ENCODE measurements around the gene GLIS1. TPM values are rescaled to one million over a fixed set of nuclear protein-coding genes. Genes with fewer than 3 reads are reported as not detected.

Gene GLIS1
- polyA plus RNA-seq, 1 donor (not counting 4 experiments of a cell fraction or from before 2014, with no cell fraction given): not detected

DNA sequence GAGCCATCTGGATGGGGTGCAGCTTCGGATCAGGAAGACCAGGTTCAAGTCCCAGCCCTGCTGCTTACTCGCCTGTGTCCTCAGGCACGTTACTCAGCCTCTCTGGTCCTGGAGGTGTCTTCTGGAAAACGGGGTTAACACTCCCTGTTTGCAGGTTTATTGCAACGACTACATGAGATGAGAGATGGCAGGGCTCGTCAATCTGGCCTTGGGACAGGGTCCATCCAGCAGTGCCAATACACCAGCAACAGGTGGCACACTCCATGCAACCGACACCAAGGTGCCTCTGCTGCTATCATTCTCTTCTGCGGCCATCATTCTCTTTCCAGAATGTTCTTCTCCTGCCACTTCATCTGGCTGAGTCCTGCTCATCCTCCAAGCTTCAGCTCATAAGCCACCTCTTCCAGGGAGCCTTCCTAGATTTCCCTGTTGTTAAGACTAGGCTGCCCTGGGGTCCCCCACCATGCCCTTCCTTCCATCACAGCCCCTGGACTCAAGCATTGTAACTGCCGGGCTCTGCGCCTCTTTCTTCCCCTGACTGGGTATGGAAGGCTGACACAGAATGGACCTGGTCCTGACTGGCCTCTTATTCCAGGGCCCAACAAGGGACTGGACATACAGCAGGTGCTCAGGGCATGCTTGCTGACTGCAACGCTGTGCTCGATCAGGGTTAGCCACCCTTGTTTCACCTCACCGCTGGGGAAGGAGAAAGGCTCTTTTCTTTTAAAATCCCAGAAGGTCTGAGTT lies 192.4 kb downstream of the GLIS1 start:
- Histone ChIP-seq H3K9me3 (ENCODE audit: control insufficient read depth, low read depth, low read length) (no peaks in the 10 kb centered on the region), H3K4me3 (ENCODE audit: control insufficient read depth in 2 of 3, extremely low read depth in 1 of 3, insufficient read depth in 2 of 3, low read depth in 1 of 3, low read length in 3 of 3) (no peak overlapping the region), H3K79me2 (ENCODE audit: control insufficient read depth, insufficient read depth, low read length) (no peaks in the 10 kb centered on the region), H3K27ac (ENCODE audit: control insufficient read depth, insufficient read depth, low read length) (no peak overlapping the region), H3K4me1 (ENCODE audit: control insufficient read depth, extremely low read depth, insufficient read depth, low read length) (no peaks in the 10 kb centered on the region), H4K20me1 (ENCODE audit: control insufficient read depth, extremely low read depth, insufficient read depth, low read length) (peaks cover 2% of the 10 kb centered on the region), H3K27me3 (ENCODE audit: control insufficient read depth, extremely low read depth, insufficient read depth, low read length) (peaks cover 7% of the 10 kb centered on the region), H2AFZ (ENCODE audit: control insufficient read depth, low read length) (no peak overlapping the region), H3K9ac (ENCODE audit: control insufficient read depth, extremely low read depth, insufficient read depth, low read length) (no peak overlapping the region), H3K9me1 (ENCODE audit: control insufficient read depth, extremely low read depth, insufficient read depth, low read length) (no peaks in the 10 kb centered on the region), H3K4me2 (ENCODE audit: control insufficient read depth, extremely low read depth, insufficient read depth, low read depth, low read length) (no peak overlapping the region), H3K36me3 (ENCODE audit: control insufficient read depth in 2 of 2, extremely low read depth in 1 of 2, insufficient read depth in 2 of 2, low read length in 2 of 2) (no peaks in the 10 kb centered on the region)
- no peak for DNase-seq (ENCODE audit: low read depth, low spot score)
- dilution Hi-C loops (cut with MboI; ENCODE audit: extremely low pct_ligation_motif_present, low sequenced_read_pairs): no loop called here
- FAIRE-seq: no peak
- TF ChIP-seq EZH2 (IDR thresholded peaks at IDR 0.05; ENCODE audit: low read length): no peak
- TF ChIP-seq, protein P1, sequence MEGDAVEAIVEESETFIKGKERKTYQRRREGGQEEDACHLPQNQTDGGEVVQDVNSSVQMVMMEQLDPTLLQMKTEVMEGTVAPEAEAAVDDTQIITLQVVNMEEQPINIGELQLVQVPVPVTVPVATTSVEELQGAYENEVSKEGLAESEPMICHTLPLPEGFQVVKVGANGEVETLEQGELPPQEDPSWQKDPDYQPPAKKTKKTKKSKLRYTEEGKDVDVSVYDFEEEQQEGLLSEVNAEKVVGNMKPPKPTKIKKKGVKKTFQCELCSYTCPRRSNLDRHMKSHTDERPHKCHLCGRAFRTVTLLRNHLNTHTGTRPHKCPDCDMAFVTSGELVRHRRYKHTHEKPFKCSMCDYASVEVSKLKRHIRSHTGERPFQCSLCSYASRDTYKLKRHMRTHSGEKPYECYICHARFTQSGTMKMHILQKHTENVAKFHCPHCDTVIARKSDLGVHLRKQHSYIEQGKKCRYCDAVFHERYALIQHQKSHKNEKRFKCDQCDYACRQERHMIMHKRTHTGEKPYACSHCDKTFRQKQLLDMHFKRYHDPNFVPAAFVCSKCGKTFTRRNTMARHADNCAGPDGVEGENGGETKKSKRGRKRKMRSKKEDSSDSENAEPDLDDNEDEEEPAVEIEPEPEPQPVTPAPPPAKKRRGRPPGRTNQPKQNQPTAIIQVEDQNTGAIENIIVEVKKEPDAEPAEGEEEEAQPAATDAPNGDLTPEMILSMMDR (optimal IDR thresholded peaks at IDR 0.05 in 1 of 3, IDR thresholded peaks at IDR 0.05 in 1 of 3, conservative IDR thresholded peaks at IDR 0.05 in 1 of 3; ENCODE audit: extremely low read depth in 1 of 3, insufficient read depth in 2 of 3, low read length in 3 of 3): no peak

- Histone ChIP-seq H3K27ac (ENCODE audit: control insufficient read depth, insufficient read depth, low read length) (no peak overlapping the region), H3K27me3 (ENCODE audit: control insufficient read depth, extremely low read depth, insufficient read depth, low read length) (peaks cover 7% of the 10 kb centered on the region), H3K36me3 (ENCODE audit: control insufficient read depth in 2 of 2, extremely low read depth in 1 of 2, insufficient read depth in 2 of 2, low read length in 2 of 2) (no peaks in the 10 kb centered on the region), H2AFZ (ENCODE audit: control insufficient read depth, low read length) (no peak overlapping the region), H3K4me2 (ENCODE audit: control insufficient read depth, extremely low read depth, insufficient read depth, low read depth, low read length) (no peak overlapping the region), H4K20me1 (ENCODE audit: control insufficient read depth, extremely low read depth, insufficient read depth, low read length) (peaks cover 2% of the 10 kb centered on the region), H3K9ac (ENCODE audit: control insufficient read depth, extremely low read depth, insufficient read depth, low read length) (no peak overlapping the region), H3K79me2 (ENCODE audit: control insufficient read depth, insufficient read depth, low read length) (no peaks in the 10 kb centered on the region), H3K4me1 (ENCODE audit: control insufficient read depth, extremely low read depth, insufficient read depth, low read length) (no peaks in the 10 kb centered on the region), H3K9me1 (ENCODE audit: control insufficient read depth, extremely low read depth, insufficient read depth, low read length) (no peaks in the 10 kb centered on the region), H3K9me3 (ENCODE audit: control insufficient read depth, low read depth, low read length) (no peaks in the 10 kb centered on the region), H3K4me3 (ENCODE audit: control insufficient read depth in 2 of 3, extremely low read depth in 1 of 3, insufficient read depth in 2 of 3, low read depth in 1 of 3, low read length in 3 of 3) (no peak overlapping the region)
- no peak for TF ChIP-seq EZH2 (IDR thresholded peaks at IDR 0.05; ENCODE audit: low read length)
- TF ChIP-seq, protein P1 (optimal IDR thresholded peaks at IDR 0.05 in 1 of 3, IDR thresholded peaks at IDR 0.05 in 1 of 3, conservative IDR thresholded peaks at IDR 0.05 in 1 of 3; ENCODE audit: extremely low read depth in 1 of 3, insufficient read depth in 2 of 3, low read length in 3 of 3): no peak
- dilution Hi-C loops (cut with MboI; ENCODE audit: extremely low pct_ligation_motif_present, low sequenced_read_pairs): no loop called here
- FAIRE-seq (no peak), DNase-seq (ENCODE audit: low read depth, low spot score) (no peak)
Measured at GRCh38 chr1:53545663-53546408, 193.1 kb downstream of the GLIS1 start.

Data from keratinocyte (primary cell).